Astrocyte (in vitro differentiated cells and primary cell): Measurements from ENCODE around the gene SGIP1. TPM values are rescaled to one million over a fixed set of nuclear protein-coding genes. Genes with fewer than 3 reads are reported as not detected.

Experiments
- DNase-seq: peaks from one replicate; pipeline ENCODE4 v3.0.0-alpha.2; 2010; ENCODE audit warnings: low read depth
- FAIRE-seq: peaks from 2 replicates; lab custom pipeline; 2011; peaks lifted over from hg19 to GRCh38; lab: Jason Lieb, UNC
- H2AFZ ChIP-seq: 2 replicates; pipeline ENCODE4 v1.6.0; 2012; ENCODE audit warnings: low read depth, low read length, inconsistent platforms
- H3K27ac ChIP-seq: 2 replicates; pipeline ENCODE4 v1.5.1; 2011; ENCODE audit warnings: low read depth, low read length, inconsistent platforms
- H3K27me3 ChIP-seq: 2 replicates; pipeline ENCODE4 v1.6.0; 2011; ENCODE audit warnings: low read length, inconsistent platforms; ENCODE audit not compliant: insufficient read depth
- H3K36me3 ChIP-seq: 2 replicates; pipeline ENCODE4 v1.5.1; 2011; ENCODE audit warnings: low read length, inconsistent platforms; ENCODE audit not compliant: insufficient read depth
- H3K4me1 ChIP-seq: 2 replicates; pipeline ENCODE4 v1.5.1; 2011; ENCODE audit warnings: low read length, inconsistent platforms; ENCODE audit not compliant: insufficient read depth
- H3K4me2 ChIP-seq: 2 replicates; pipeline ENCODE4 v1.6.0; 2012; ENCODE audit warnings: low read length, inconsistent platforms
- H3K4me3 ChIP-seq: 2 replicates; pipeline ENCODE4 v1.5.1; 2011; ENCODE audit warnings: low read depth, mild to moderate bottlenecking, low read length, inconsistent platforms; ENCODE audit not compliant: insufficient read depth
- H3K79me2 ChIP-seq: 2 replicates; pipeline ENCODE4 v1.6.0; 2012; ENCODE audit warnings: mild to moderate bottlenecking, low read length, inconsistent platforms; ENCODE audit not compliant: insufficient read depth
- H3K9ac ChIP-seq: 2 replicates; pipeline ENCODE4 v1.6.0; 2012; ENCODE audit warnings: mild to moderate bottlenecking, low read length, inconsistent platforms
- H3K9me3 ChIP-seq: 2 replicates; pipeline ENCODE4 v1.5.1; 2012; ENCODE audit warnings: low read depth, mild to moderate bottlenecking, low read length, inconsistent platforms; ENCODE audit not compliant: insufficient read depth
- H4K20me1 ChIP-seq: 2 replicates; pipeline ENCODE4 v1.6.0; 2012; ENCODE audit warnings: low read length, inconsistent platforms; ENCODE audit not compliant: insufficient read depth
- H3K27ac Mint-ChIP-seq: one replicate; pipeline ENCODE4 v1.8.0; 2021; ENCODE audit warnings: mild to moderate bottlenecking, mixed read lengths; ENCODE audit not compliant: unreplicated experiment
- H3K27me3 Mint-ChIP-seq: one replicate; pipeline ENCODE4 v1.8.0; 2021; ENCODE audit warnings: low read depth, mixed read lengths; ENCODE audit not compliant: unreplicated experiment
- H3K36me3 Mint-ChIP-seq: one replicate; pipeline ENCODE4 v1.8.0; 2021; ENCODE audit warnings: low read depth, mixed read lengths; ENCODE audit not compliant: unreplicated experiment
- H3K4me1 Mint-ChIP-seq: one replicate; pipeline ENCODE4 v1.8.0; 2021; ENCODE audit warnings: low read depth, mixed read lengths; ENCODE audit not compliant: unreplicated experiment
- H3K4me3 Mint-ChIP-seq: one replicate; pipeline ENCODE4 v1.8.0; 2021; ENCODE audit warnings: mild to moderate bottlenecking, moderate library complexity, mixed read lengths; ENCODE audit not compliant: unreplicated experiment
- H3K9me3 Mint-ChIP-seq: one replicate; pipeline ENCODE4 v1.8.0; 2021; ENCODE audit warnings: mild to moderate bottlenecking, mixed read lengths; ENCODE audit not compliant: unreplicated experiment
- CTCF ChIP-seq: IDR thresholded peaks from 2 replicates; pipeline ENCODE4 v1.5.1; 2011; ENCODE audit warnings: low read depth, mild to moderate bottlenecking, inconsistent platforms, low read length, moderate library complexity; ENCODE audit not compliant: insufficient read depth
- EZH2 ChIP-seq: IDR thresholded peaks from 2 replicates; pipeline ENCODE4 v1.6.1; 2012; ENCODE audit warnings: mild to moderate bottlenecking, low read length, inconsistent platforms; ENCODE audit not compliant: insufficient read depth
- total RNA-seq: library from RNA; stranded (reverse); gene quantifications from 2 replicates; pipeline ENCODE4 v1.2.1, GENCODE V29; 2021

The SGIP1 gene
- total RNA-seq, 1 donor from 2014 or later: 8.8 TPM

GRCh38 chr1:66769512-66770229 is 235.7 kb downstream of the SGIP1 start:
- Histone ChIP-seq H2AFZ (no peak overlapping the region), H3K4me3 (no peak overlapping the region), H3K36me3 (no peaks in the 10 kb centered on the region), H4K20me1 (no peaks in the 10 kb centered on the region), H3K9ac (no peak overlapping the region), H3K4me1 (no peaks in the 10 kb centered on the region), H3K9me3 (no peaks in the 10 kb centered on the region), H3K27me3 (no peaks in the 10 kb centered on the region), H3K27ac (no peak overlapping the region), H3K79me2 (no peaks in the 10 kb centered on the region), H3K4me2 (no peak overlapping the region)
- DNase-seq (no peak), FAIRE-seq (no peak)
- no peak for TF ChIP-seq EZH2
- no peak for TF ChIP-seq CTCF
- Mint-ChIP-seq H3K4me1 (no peaks in the 10 kb centered on the region), H3K27me3 (no peaks in the 10 kb centered on the region), H3K36me3 (no peaks in the 10 kb centered on the region), H3K9me3 (no peaks in the 10 kb centered on the region), H3K4me3 (no peak overlapping the region), H3K27ac (no peak overlapping the region)

GRCh38 chr1:66770240-66770639 is 236.3 kb downstream of the SGIP1 start:
- Histone ChIP-seq H3K9me3 (no peaks in the 10 kb centered on the region), H3K27ac (no peak overlapping the region), H3K4me2 (no peak overlapping the region), H3K36me3 (no peaks in the 10 kb centered on the region), H3K79me2 (no peaks in the 10 kb centered on the region), H3K4me1 (no peaks in the 10 kb centered on the region), H2AFZ (no peak overlapping the region), H3K4me3 (no peak overlapping the region), H3K27me3 (no peaks in the 10 kb centered on the region), H4K20me1 (no peaks in the 10 kb centered on the region), H3K9ac (no peak overlapping the region)
- Mint-ChIP-seq H3K27ac (no peak overlapping the region), H3K9me3 (no peaks in the 10 kb centered on the region), H3K36me3 (no peaks in the 10 kb centered on the region), H3K27me3 (no peaks in the 10 kb centered on the region), H3K4me1 (no peaks in the 10 kb centered on the region), H3K4me3 (no peak overlapping the region)
- no peak for FAIRE-seq
- DNase-seq: no peak
- TF ChIP-seq CTCF (no peak), EZH2 (no peak)

- TF ChIP-seq CTCF (no peak), EZH2 (no peak)
- no peak overlapping the region for H3K4me3 ChIP-seq
- no peaks in the 10 kb centered on the region for H3K36me3 Mint-ChIP-seq
- H3K4me2 ChIP-seq: no peak overlapping the region
- no peaks in the 10 kb centered on the region for H3K36me3 ChIP-seq
- no peak overlapping the region for H3K27ac ChIP-seq
- no peaks in the 10 kb centered on the region for H3K4me1 ChIP-seq
- H3K4me3 Mint-ChIP-seq: no peak overlapping the region
- DNase-seq (no peak), FAIRE-seq (no peak)
- no peaks in the 10 kb centered on the region for H3K4me1 Mint-ChIP-seq
- no peaks in the 10 kb centered on the region for H4K20me1 ChIP-seq
- H3K27me3 ChIP-seq: no peaks in the 10 kb centered on the region
- no peaks in the 10 kb centered on the region for H3K9me3 Mint-ChIP-seq
- H3K9ac ChIP-seq: no peak overlapping the region
- no peaks in the 10 kb centered on the region for H3K79me2 ChIP-seq
- no peaks in the 10 kb centered on the region for H3K9me3 ChIP-seq
- no peak overlapping the region for H3K27ac Mint-ChIP-seq
- no peak overlapping the region for H2AFZ ChIP-seq
- H3K27me3 Mint-ChIP-seq: no peaks in the 10 kb centered on the region
Observed at GRCh38 chr1:66770694-66771093, 236.7 kb downstream of the SGIP1 start.
